ENCODE measurements around the gene SLC39A13.

Gene SLC39A13

DNA sequence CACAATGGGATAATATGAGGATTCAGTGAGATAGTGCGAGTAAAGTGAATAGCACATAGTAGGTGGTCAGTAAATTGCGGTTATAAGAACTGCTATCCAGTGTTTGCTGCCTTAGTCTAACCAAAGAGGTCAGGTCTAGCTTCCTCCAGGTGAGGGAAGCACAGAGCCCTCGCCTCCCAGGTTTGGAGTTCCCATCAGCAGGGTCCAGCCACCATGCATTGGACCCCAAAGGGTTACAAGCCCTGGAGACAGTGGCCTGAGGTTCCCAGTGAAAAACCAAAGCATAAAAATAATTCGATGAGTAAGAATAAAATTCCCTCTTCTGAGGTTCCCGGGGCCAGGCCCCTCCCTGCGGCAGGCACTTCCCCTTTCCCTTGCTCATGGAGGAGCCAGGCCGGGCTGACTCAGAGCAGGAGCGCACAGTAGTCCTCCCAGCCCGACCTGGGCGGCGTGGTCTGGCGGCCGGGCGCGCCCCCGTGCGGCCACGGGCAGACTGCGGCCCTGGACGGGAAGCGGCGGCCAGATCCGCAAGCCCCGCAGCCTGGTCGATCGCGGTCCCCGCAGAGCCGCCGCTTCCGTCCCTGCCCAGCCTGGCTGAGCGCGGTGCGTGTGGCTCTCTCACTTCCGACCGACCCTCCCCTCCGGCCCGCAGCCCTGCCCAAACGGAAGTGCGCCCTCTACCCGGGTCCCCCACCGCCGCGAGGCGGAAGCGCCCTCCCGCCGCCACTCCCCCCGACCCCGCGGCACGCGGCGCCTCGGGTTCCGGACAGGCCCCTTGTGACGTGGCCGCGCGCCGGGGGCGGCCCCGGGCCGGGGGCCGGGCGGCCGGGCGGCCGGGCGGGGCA is at the start of gene SLC39A13:
TSS of gene SLC39A13 (plus strand) at position 845 of the 845 bp plus-strand sequence. CDS start 1,505 bp downstream, outside the sequence.
- peak; percentile 98 for DNase-seq (ENCODE audit: low spot score)

GRCh38 chr11:47358731-47359051 is 49.7 kb upstream of the SLC39A13 start:
- DNase-seq (ENCODE audit: low spot score) = no peak

DNA sequence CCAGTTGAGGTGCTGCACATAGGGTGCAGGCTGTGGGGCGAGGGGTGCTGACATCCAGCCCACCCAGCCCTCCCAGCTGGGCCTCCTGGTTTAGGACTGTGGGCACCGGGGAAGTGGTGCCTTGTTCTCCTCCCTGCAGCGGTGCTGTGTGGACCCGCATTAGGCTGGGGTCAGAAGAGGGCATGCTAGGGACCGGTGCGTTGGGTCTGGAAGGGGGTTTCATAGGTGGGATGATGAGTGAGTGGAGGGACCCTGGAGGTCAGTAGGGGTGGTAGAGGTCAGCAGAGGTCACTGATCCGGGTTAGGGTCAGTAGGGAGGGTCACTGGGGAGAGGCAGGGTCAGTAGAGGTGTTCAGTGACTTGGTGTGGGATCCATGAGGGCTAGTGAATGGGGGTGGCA is 49.2 kb upstream of the SLC39A13 start:
- no peak for DNase-seq (ENCODE audit: low spot score)

- no peak for DNase-seq (ENCODE audit: low spot score)
Observed at GRCh38 chr11:47359586-47359985, 48.8 kb upstream of the SLC39A13 start.

- no peak for DNase-seq (ENCODE audit: low spot score)
Observed at GRCh38 chr11:47360341-47360740, 48.0 kb upstream of the SLC39A13 start.

GRCh38 chr11:47361419-47361818 is 47.0 kb upstream of the SLC39A13 start:
- no peak for DNase-seq (ENCODE audit: low spot score)

- DNase-seq (ENCODE audit: low spot score) = no peak
Observed at GRCh38 chr11:47366020-47366490, 42.3 kb upstream of the SLC39A13 start.

DNA sequence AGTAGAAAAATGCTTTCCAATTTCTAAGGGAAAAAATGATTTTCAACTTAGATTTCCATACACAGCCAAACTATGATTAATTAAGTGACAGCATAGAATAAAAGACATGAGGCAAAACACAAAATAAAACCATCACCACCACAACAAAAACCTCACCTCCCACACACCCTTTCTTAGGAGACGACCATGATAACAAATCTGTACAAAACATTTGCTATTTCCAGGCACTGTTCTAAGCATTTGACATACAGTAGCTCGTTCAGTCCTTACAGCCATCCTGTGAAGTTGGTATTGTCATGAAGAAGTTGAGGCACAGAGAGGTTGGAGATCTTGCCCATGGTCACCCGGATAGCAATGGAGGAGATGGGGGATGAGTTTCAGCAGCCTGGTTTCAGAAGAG is 38.7 kb upstream of the SLC39A13 start:
- DNase-seq (ENCODE audit: low spot score) = no peak

GRCh38 chr11:47372422-47372821 is 36.0 kb upstream of the SLC39A13 start:
- DNase-seq (ENCODE audit: low spot score) = no peak

DNA sequence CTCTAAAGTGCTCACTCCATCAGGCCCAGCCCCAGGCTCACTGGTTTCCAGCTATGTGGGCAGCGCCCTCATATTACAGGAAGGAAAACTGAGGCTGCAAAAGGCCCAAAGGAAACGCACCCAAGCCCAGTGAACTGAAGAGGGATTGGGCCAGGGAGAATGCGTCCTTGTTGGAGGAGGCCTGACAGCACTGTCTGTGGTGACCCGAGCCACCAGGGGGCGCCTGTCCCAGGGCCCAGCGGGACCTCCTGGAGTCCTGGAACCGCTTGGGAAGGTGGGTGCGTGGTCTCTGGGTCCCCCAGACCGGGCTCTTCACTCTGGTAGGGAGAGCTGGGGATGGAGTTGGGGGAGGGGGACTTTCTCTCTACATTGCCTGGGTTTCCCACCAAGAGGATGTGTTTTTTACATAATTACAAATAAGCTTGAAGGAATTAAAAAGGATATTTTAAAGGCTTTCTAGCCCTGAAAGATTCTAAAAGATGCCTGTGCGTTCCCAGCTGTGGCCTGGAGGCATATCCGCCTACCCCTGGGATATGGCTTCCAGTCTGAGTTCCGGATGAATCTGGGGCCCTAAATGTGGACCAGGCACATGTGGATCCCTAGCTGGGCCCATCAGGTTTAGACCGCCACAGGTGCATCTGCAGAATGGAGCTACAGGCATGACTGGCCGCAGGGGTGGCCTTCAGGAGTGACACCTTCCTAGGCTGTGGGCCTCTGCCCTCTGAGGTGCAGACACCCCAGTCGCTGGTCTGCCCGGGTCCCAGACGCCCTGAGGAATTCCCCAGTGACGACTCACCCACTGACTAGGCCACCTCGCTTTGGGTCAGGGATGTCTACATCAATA is 34.3 kb upstream of the SLC39A13 start:
- peak; percentile 93 for DNase-seq (ENCODE audit: low spot score)

DNA sequence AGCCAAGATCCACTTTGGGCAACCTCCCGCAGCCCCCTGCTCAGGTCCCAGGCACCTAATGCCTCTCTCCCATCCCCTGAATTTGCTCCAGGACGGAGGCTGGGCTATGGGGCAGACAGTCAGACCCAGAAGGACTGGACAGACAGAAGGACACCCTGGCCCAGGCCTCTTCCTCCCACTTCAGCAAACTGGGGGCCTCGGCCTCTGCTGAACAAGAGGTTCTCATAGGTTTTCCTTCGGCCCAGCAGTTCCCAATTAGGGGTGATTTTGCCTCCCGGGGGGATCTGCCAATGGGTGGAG is 33.7 kb upstream of the SLC39A13 start:
- DNase-seq (ENCODE audit: low spot score) = no peak

GRCh38 chr11:47375020-47375419 is 33.4 kb upstream of the SLC39A13 start:
- no peak for DNase-seq (ENCODE audit: low spot score)

- no peak for DNase-seq (ENCODE audit: low spot score)
Observed at GRCh38 chr11:47375546-47376085, 32.8 kb upstream of the SLC39A13 start.

DNA sequence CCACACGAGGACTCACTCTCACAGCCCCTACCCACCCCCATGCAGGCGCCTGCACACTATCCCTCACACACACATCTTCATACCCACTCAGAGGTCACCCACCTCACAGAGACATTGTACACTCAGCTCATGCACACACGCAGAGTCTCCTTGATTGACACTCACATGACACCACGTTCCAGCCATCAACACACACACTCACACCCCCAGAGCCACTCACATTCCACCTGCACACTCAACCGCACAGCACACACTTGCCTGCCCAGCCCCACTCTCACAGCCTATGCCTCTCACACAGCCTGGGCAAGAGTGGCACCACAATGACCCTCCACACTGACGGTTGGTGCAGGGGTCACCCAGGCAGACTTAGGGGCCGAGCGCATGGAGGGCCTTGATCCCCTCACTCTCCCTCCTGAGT is 32.3 kb upstream of the SLC39A13 start:
- DNase-seq (ENCODE audit: low spot score) = no peak

- DNase-seq (ENCODE audit: low spot score) = peak; percentile 45
Observed at GRCh38 chr11:47376525-47377371, 31.6 kb upstream of the SLC39A13 start.

DNA sequence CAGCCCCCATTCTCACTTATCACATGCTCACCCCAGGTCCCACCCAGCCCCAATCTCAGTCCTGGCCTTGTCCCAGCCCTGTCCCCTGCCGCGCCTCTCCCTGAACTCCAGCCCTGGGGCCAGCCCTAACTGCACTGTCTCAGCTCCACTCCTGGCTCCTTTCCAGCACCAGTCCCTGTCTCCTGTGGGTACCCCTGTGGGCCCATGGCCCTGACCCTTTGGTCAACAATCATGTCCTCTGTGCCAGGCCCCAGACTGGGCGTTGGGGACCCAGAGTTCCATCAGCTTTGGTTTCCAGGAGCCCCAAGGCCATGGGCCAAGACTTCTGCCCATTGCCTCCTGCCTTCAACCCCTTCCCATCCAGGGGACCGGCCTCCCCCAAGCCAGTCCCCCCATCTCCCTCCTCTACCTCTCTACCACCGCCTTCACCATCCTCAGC is 30.8 kb upstream of the SLC39A13 start:
- no peak for DNase-seq (ENCODE audit: low spot score)

DNA sequence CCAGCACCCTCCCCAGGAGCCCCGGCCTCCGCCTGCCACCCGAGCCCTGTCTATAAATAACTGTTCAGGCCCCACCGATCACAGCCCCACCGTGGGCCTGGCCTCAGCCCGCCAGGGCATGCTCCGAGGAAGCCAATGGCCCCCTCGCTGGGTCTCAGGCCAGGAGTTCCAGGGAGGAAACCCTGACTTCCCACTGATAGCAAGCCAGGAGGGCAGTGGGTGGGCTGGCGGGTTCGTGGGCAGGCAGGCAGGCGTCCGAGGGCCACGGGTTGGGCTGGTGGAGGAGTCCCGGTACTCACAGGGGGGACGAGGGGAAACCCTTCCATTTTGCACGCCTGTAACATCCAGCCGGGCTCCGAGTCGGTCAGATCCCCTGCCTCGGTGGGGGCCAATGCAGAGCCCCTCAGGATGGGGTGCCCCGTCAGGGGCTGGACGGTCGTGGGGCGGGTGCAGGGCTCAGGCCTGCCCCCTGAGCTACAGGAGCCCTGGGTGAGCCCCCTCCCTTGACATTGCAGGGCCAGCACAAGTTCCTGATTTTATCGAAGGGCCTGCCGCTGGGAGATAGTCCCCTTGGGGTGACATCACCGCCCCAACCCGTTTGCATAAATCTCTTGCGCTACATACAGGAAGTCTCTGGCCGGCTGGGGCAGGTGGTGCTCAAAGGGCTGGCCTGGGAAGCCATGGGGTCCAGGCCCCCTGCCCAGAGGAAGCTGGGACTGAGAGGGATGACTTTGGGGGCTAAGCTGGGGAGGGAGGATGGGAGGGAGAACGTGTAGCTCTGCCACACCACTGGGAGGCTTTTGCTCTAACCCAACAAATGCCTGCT is 30.2 kb upstream of the SLC39A13 start, which contains the start of gene SPI1:
TSS of gene SPI1 (minus strand) at position 538 of the 826 bp plus-strand sequence. CDS start at position 344, 194 bp downstream.
- DNase-seq (ENCODE audit: low spot score) = no peak

DNA sequence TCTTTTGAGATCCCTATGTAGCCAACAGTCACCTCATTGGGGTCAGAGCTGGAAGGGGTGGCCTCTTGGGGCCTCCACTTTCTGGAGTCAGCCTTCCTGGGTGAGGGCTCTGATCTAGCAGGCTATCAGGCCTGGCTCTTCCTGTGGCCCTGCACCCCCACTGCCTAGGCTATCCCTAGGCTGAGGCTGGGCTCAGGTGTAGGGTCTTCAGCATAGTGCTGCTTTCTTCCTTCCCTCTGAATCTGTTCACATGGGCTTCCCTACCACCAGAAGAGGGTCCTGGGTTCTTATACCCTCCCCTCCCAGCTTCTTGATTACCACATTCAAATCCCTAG is 29.6 kb upstream of the SLC39A13 start:
- no peak for DNase-seq (ENCODE audit: low spot score)

- DNase-seq (ENCODE audit: low spot score) = no peak
Observed at GRCh38 chr11:47379317-47379716, 29.1 kb upstream of the SLC39A13 start.

DNA sequence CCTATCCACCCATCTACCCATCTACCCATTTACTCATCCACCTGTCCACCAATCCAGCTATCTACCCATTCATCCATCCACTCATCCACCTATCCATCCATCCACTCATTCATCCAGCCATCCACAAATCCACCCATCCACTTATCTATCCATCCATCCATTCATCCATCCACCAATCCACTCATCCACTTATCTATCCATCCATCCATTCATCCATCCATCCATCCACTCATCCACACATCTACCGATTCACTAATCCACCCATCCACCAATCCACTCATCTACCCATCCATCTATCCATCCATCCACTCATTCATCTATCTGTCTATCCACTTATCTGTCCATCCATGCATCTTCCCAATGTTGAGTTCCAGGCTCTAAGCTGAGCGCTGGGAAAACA is 28.3 kb upstream of the SLC39A13 start:
- no peak for DNase-seq (ENCODE audit: low spot score)

DNA sequence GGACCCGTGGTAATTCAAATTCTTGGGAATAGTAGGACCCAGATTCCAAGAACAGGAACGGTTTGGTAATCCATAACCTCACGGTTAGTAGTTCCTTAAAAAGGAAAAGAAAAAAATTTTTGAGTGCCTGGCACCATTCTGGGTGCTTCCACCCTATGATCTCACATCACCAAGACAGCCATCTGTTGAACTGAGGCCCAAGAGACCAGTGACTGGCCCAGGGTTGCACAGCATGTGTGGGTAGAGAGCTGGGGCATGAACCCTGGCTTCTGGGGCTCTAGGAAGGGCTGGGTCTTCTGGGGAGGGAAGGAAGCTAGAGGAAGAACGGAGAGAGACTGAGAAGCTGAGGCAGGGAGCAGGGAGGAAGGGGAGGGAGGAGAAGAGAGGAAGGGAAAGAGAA is 25.3 kb upstream of the SLC39A13 start:
- DNase-seq (ENCODE audit: low spot score) = no peak
